OCI-LY7 (cell line): ENCODE data around the gene ROR2.

ENCODE experiments used
- EZH2phosphoT487 ChIP-seq: fragments of 200-600 bp; sonication (generic); IDR thresholded peaks from 2 replicates; pipeline ENCODE4 v1.6.1; 2018; ENCODE audit warnings: low read depth, borderline replicate concordance, mild to moderate bottlenecking, mixed run types, antibody characterized with exemption, low read length, moderate library complexity, mixed read lengths
- TF ChIP-seq, protein P1 (sequence below): fragments of 200-600 bp; sonication (generic); conservative IDR thresholded peaks from 2 replicates; pipeline ENCODE4 v1.5.1; 2014; ENCODE audit warnings: mild to moderate bottlenecking, antibody characterized with exemption, low read length, moderate library complexity, mixed read lengths

DNA sequence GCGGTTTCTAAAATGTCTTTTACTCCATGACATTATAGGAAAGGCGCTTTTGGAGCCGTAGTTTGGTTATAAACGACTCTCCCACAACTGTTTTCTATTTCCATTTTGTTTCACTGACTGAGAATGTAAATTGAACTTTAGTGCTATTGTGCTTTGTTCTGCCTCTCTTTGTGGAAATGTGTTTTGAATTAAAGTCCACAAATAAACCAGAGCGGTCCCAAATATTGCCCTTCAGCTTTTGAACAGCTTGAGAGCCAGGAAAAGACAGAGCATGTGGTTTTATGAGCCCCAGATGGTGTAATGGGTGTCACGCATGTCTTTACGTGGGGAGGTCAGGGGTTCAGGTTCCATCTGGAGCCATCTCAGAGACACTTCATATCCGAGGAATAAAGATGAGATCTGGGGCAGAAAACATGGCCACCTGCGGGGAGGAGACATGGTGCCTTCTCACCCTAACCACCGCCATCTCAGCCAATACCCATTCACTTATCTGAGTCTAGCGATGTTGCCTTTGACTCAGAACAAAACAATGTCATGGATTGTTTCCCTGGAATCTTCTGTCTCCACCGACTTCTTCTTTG is 42.5 kb upstream of the ROR2 start:
- TF ChIP-seq, protein P1, sequence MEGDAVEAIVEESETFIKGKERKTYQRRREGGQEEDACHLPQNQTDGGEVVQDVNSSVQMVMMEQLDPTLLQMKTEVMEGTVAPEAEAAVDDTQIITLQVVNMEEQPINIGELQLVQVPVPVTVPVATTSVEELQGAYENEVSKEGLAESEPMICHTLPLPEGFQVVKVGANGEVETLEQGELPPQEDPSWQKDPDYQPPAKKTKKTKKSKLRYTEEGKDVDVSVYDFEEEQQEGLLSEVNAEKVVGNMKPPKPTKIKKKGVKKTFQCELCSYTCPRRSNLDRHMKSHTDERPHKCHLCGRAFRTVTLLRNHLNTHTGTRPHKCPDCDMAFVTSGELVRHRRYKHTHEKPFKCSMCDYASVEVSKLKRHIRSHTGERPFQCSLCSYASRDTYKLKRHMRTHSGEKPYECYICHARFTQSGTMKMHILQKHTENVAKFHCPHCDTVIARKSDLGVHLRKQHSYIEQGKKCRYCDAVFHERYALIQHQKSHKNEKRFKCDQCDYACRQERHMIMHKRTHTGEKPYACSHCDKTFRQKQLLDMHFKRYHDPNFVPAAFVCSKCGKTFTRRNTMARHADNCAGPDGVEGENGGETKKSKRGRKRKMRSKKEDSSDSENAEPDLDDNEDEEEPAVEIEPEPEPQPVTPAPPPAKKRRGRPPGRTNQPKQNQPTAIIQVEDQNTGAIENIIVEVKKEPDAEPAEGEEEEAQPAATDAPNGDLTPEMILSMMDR, result no peak
- no peak for TF ChIP-seq EZH2phosphoT487
